Uterus (tissue), 4 donors: ENCODE measurements around the gene WDR43. TPM values are rescaled to one million over a fixed set of nuclear protein-coding genes. Genes with fewer than 3 reads are reported as not detected.

Experiments
- DNase-seq, 2 donors: peaks; one replicate each; pipeline ENCODE4 v3.0.0-alpha.2; 2019 to 2020
- H3K27ac ChIP-seq, 2 donors: fragments of 200-600 bp; sonication (generic); 1 replicate in 1 of 2; 2 replicates in 1 of 2; pipeline ENCODE4 v1.5.1; 2016 to 2018
- H3K27me3 ChIP-seq, 2 donors: fragments of 200-600 bp; sonication (generic); one replicate each; pipeline ENCODE4 v1.5.1; 2018 to 2019; ENCODE audit warnings: control low read depth in 1 of 2
- H3K36me3 ChIP-seq, 2 donors: fragments of 200-600 bp; sonication (generic); one replicate each; pipeline ENCODE4 v1.5.1; 2019; ENCODE audit warnings: control low read depth in 1 of 2
- H3K4me1 ChIP-seq, 2 donors: fragments of 200-600 bp; sonication (generic); one replicate each; pipeline ENCODE4 v1.5.1; 2018 to 2019; ENCODE audit warnings: control low read depth in 1 of 2
- H3K4me3 ChIP-seq, 2 donors: fragments of 200-600 bp; sonication (generic); 1 replicate in 1 of 2; 2 replicates in 1 of 2; pipeline ENCODE4 v1.5.1; 2018 to 2019; ENCODE audit warnings: mild to moderate bottlenecking in 1 of 2
- H3K9me3 ChIP-seq, 2 donors: fragments of 200-600 bp; sonication (generic); one replicate each; pipeline ENCODE4 v1.5.1; 2019; ENCODE audit warnings: control low read depth in 1 of 2
- CTCF ChIP-seq, 4 experiments: fragments of 200-600 bp in 2 of 4; fragments of 450-650 bp in 2 of 4; sonication (generic) in 2 of 4; IDR thresholded peaks; one replicate each; pipeline ENCODE4 v1.5.1; 2016 to 2019; ENCODE audit warnings: antibody characterized with exemption in 4 of 4, mild to moderate bottlenecking in 2 of 4, moderate library complexity in 1 of 4
- POLR2A ChIP-seq, 2 donors: fragments of 450-650 bp; IDR thresholded peaks; one replicate each; pipeline ENCODE4 v1.6.1; 2016; ENCODE audit warnings: antibody characterized with exemption in 2 of 2, mild to moderate bottlenecking in 1 of 2, moderate library complexity in 1 of 2
- intact Hi-C: fragments of 100-400 bp; cut with DNase I; formaldehyde crosslinking; loops from one replicate; pipeline ENCODE4 v1.15.1; 2023; ENCODE audit warnings: low total_unique reads
- total RNA-seq, 4 donors: library from RNA; depleted of rRNA in 3 of 4; stranded (reverse); fragments of >200 nt in 3 of 4; gene quantifications; one replicate each; pipeline versions ENCODE4 v1.1.0 to v1.2.4, GENCODE V29; 2014 to 2023
- donor health status: DM: yes; HTN: yes; CAD: no.

Gene WDR43
- total RNA-seq, 4 donors from 2014 or later, result 42.9 to 82.2 (median 74.6) TPM

- no peak for DNase-seq
- no peaks in the 10 kb centered on the region for H3K27me3 ChIP-seq
- TF ChIP-seq CTCF (IDR thresholded peaks at IDR 0.05), result no peak
- TF ChIP-seq POLR2A (IDR thresholded peaks at IDR 0.05), result no peak
- H3K9me3 ChIP-seq, result no peaks in the 10 kb centered on the region
- no peaks in the 10 kb centered on the region for H3K4me1 ChIP-seq
- no peak overlapping the region for H3K4me3 ChIP-seq
- no peak overlapping the region for H3K27ac ChIP-seq
- no peaks in the 10 kb centered on the region for H3K36me3 ChIP-seq
- intact Hi-C loops, result no loop called here
Observed at GRCh38 chr2:28941008-28941407, 46.5 kb downstream of the WDR43 start.

DNA sequence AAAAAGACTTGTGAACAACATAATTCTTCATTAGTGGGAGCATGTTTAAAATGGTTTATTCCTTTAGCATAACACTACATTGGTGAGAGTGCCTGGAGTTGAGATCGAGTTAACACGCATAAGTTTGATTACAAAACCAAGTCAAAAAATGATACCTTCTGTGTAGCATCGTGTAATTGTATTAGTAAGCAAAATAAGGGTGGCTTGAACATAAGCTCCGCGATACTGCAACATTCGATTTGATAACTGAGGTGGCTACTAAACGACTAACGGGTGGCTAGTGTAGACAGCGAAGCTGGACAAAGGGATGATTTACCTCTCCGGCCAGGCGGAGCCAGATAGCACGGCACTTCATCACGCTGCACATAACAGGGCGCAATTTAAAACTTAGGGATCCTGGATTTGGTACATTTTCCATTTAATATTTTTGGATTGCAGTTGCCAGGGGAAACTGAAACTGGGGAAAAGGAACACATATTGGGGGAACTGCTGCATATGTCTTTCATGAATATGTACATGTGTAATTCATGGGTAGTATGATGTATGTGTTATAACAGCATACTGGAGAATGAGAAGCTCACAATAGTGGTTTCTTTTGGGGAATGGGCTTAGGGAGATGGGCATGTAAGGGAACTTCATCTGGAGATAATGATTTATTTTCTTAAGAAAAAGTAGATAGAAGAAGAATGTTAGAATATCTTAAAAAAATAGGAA lies 50.2 kb downstream of the WDR43 start:
- no peaks in the 10 kb centered on the region for H3K36me3 ChIP-seq
- TF ChIP-seq CTCF (IDR thresholded peaks at IDR 0.05) (no peak), POLR2A (IDR thresholded peaks at IDR 0.05) (no peak)
- H3K4me3 ChIP-seq, result no peak overlapping the region
- intact Hi-C loops, result no loop called here
- H3K4me1 ChIP-seq, result no peaks in the 10 kb centered on the region
- no peaks in the 10 kb centered on the region for H3K9me3 ChIP-seq
- no peak overlapping the region for H3K27ac ChIP-seq
- DNase-seq, result no peak
- no peaks in the 10 kb centered on the region for H3K27me3 ChIP-seq

DNA sequence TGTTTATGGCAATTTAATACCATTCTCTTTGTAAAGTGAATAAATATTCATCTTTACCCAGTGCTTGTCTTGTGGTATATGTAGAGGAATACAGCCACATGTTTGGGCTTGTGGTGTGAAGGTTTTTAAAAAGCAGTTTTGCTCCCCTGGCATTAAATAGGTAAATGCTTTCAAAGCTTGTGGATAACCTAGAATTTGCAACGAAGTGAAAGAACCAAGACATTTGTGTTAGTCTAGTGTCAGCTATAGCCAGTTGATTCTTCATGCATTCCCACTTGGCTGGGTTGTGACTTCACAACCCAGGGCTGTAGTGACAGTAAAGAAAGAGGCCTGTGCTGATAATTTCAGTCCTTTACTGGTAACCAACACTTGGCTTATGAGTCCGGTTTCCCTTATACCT lies 53.7 kb downstream of the WDR43 start:
- Histone ChIP-seq H3K36me3 (no peaks in the 10 kb centered on the region), H3K9me3 (no peaks in the 10 kb centered on the region), H3K4me3 (no peak overlapping the region), H3K27ac (no peak overlapping the region), H3K27me3 (no peaks in the 10 kb centered on the region), H3K4me1 (no peaks in the 10 kb centered on the region)
- no peak for DNase-seq
- TF ChIP-seq POLR2A (IDR thresholded peaks at IDR 0.05) (no peak), CTCF (IDR thresholded peaks at IDR 0.05) (no peak)
- intact Hi-C loops, result no loop called here

DNA sequence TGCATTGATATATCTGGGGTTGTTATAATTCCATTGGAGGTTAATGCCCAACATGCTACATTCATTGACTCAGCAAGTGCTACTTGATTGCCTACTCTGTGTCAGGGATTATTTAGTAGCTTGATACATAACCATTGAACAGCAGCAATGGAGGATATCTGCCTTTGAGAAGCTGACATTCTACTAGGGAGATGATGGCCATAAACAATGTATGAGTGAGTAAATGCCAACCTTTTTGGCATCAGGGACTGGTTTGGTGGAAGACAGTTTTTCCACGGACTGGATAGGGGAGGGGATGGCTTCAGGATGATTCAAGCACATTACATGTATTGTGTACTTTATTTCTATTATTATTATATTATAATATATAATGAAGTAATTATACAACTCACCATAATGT lies 54.7 kb downstream of the WDR43 start:
- Histone ChIP-seq H3K4me3 (no peak overlapping the region), H3K36me3 (no peaks in the 10 kb centered on the region), H3K27me3 (no peaks in the 10 kb centered on the region), H3K4me1 (no peaks in the 10 kb centered on the region), H3K9me3 (no peaks in the 10 kb centered on the region), H3K27ac (no peak overlapping the region)
- TF ChIP-seq CTCF (IDR thresholded peaks at IDR 0.05) (no peak), POLR2A (IDR thresholded peaks at IDR 0.05) (no peak)
- intact Hi-C loops, result no loop called here
- no peak for DNase-seq

- intact Hi-C loops, result loop anchor here (10.0 kb wide), 1 partner anchor 245 kb away; no protein-coding TSS in a partner anchor
- no peaks in the 10 kb centered on the region for H3K36me3 ChIP-seq
- DNase-seq, result no peak
- H3K27ac ChIP-seq, result no peak overlapping the region
- H3K27me3 ChIP-seq, result no peaks in the 10 kb centered on the region
- no peaks in the 10 kb centered on the region for H3K9me3 ChIP-seq
- no peak overlapping the region for H3K4me3 ChIP-seq
- TF ChIP-seq CTCF (IDR thresholded peaks at IDR 0.05) (no peak), POLR2A (IDR thresholded peaks at IDR 0.05) (no peak)
- H3K4me1 ChIP-seq, result no peaks in the 10 kb centered on the region
Observed at GRCh38 chr2:28949617-28950305, 55.3 kb downstream of the WDR43 start.
